Psoas muscle (tissue), 8 donors: ENCODE results near the gene NME3. TPM values are rescaled to one million over a fixed set of nuclear protein-coding genes. Genes with fewer than 3 reads are reported as not detected.

Experiments used
- ATAC-seq, 4 donors: fragments of 200-7000 bp; cut with Tn5 transposase; one replicate each; pipeline ENCODE4 v1.9.1; 2020; ENCODE audit warnings: moderate library complexity in 3 of 4, mild to moderate bottlenecking in 2 of 4
- DNase-seq, 2 donors: peaks; one replicate each; pipeline ENCODE4 v3.0.0-alpha.2; 2020
- H3K27ac ChIP-seq: fragments of 200-600 bp; one replicate; pipeline ENCODE4 v1.8.0; 2022
- H3K27me3 ChIP-seq, 3 donors: fragments of 200-600 bp in 1 of 3; one replicate each; pipeline versions ENCODE4 v1.6.1 to v1.8.0; 2013 to 2022; ENCODE audit warnings: low read length in 2 of 3, mild to moderate bottlenecking in 2 of 3, moderate library complexity in 1 of 3; ENCODE audit not compliant: insufficient read depth in 3 of 3
- H3K36me3 ChIP-seq, 2 donors: fragments of 200-600 bp in 1 of 2; one replicate each; pipeline versions ENCODE4 v1.6.1 to v1.8.0; 2013 to 2022; ENCODE audit warnings: low read depth in 1 of 2, mild to moderate bottlenecking in 1 of 2, moderate library complexity in 1 of 2; ENCODE audit not compliant: insufficient read depth in 1 of 2
- H3K4me1 ChIP-seq: fragments of 200-600 bp; one replicate; pipeline ENCODE4 v1.8.0; 2022
- H3K4me3 ChIP-seq: fragments of 200-600 bp; one replicate; pipeline ENCODE4 v1.8.0; 2022; ENCODE audit warnings: mild to moderate bottlenecking
- H3K9me3 ChIP-seq: fragments of 200-600 bp; one replicate; pipeline ENCODE4 v1.8.0; 2022
- WGBS, 3 donors: extraction: QIAGEN DNeasy Blood & Tissue Kit; methylation state at CpG; one replicate each; pipeline versions ENCODE4 v1.1.6 to v1.1.7; 2013; 5-methylcytosine and 5-hydroxymethylcytosine counted together
- intact Hi-C, 2 donors: fragments of 100-400 bp; cut with DNase I; formaldehyde crosslinking; loops; one replicate each; pipeline versions ENCODE4 v1.11.0 to v1.14.2; 2022
- long read RNA-seq, 2 donors: library from polyadenylated mRNA; unstranded; transcript quantifications; one replicate each; pipeline ENCODE4 v2.0.0, GENCODE V29; 2021
- polyA plus RNA-seq, 3 donors: library from polyadenylated mRNA; stranded (reverse); fragments of 200-250 nt; gene quantifications; one replicate each; pipeline ENCODE4 v1.2.3, GENCODE V29; 2013
- total RNA-seq, 4 donors: library from RNA; stranded (reverse); fragmentation: NEBNext Ultra II Directional in 2 of 4; extraction: Animal tissue kit (Norgen Biotek cat#: 25700) in 2 of 4; gene quantifications; one replicate each; pipeline versions ENCODE4 v1.2.1 to v1.2.4, GENCODE V29; 2021 to 2023
- TF ChIP-seq, protein P1 (sequence below): fragments of 200-600 bp; IDR thresholded peaks from one replicate; pipeline ENCODE4 v1.8.0; 2022; ENCODE audit warnings: antibody characterized with exemption
- donor health status: healthy with polysubstance abuse.
- donor health status: DM: no; HTN: no; CAD: no; lungs with moderate emphysema.
- donor health status: Bipolar disorder and iron deficiency.
- donor health status: healthy.
- donor health status: DM: yes; HTN: yes; CAD: no.
- donor health status: DM: no; HTN: no; CAD: no.
- donor health status: DM: no; HTN: no; CAD: no.
- donor health status: DM: yes; HTN: yes; CAD: no.

The NME3 gene
- total RNA-seq (10 to 100 TPM in 3 of 4 donors, 1 to 10 TPM in 1; 9.9 to 23.8 (median 13.8) TPM), polyA plus RNA-seq (10 to 100 TPM; 18.8 to 27.1 (median 22.4) TPM)
- long read RNA-seq, donor 1, partial matches to known transcripts, result 0 of 11 reads
- long read RNA-seq, donor 1, other reads (novel, unspliced or antisense), result 2 of 11 reads
- long read RNA-seq, donor 2, partial matches to known transcripts, result 1 of 17 reads
- long read RNA-seq, donor 2, other reads (novel, unspliced or antisense), result 3 of 17 reads

DNA sequence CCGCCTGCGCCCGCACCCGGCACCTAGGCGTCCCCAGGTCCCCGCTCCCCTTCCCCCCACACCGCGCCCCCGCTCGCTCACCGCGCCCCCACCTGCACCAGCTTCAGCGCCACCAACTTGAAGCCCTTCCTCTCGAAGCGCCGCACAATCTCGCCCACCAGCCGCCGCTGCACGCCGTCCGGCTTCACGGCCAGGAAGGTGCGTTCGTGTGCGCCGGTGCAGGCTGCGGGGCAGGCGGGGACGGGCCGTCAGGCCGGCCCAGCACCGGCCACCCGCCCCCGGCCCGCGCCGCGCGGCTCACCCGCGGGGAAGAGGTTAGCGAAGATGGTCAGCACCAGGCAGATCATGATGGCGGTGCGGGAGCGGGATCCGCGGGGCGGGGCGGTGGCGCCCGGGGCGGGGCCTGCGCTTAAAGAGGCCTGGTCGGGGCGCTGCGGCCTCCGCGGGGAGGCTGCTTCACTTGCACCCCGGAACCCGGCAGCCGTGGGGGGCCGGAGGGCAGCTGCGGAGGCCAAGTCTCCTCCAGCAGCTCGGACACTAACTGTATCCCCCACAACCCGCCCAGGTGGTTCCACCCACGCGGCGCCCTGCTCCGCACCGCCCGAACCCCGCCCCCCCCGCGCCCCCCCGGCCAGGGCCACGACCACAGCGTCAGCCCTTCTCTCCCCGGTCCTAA is at the start of gene NME3:
Gene NME3 (minus strand): TSS at position 356 of the 676 bp plus-strand sequence. CDS start 9 bp downstream, at position 347.
- peak within 1 kb of the TSS; percentile 76 for H3K4me3 ChIP-seq
- 0 to 1% (median 1%) methylated on average over 42 to 79 of the region's 79 CpGs for WGBS, 3 donors
- no peaks in the 10 kb centered on the region for H3K27me3 ChIP-seq
- peaks cover 4 to 48% of the 10 kb centered on the region in 2 donors for H3K36me3 ChIP-seq
- DNase-seq (peak; percentile 81 to 88), ATAC-seq (peak; percentile 42 to 57 (median 54))
- intact Hi-C loops, result loop anchor here (5.0 to 10.0 kb wide), 2 partner anchors 64 to 173 kb away; partner anchors contain the start of genes MAPK8IP3 (in 1 of the 2) and MSRB1 (in 1 of the 2)
- peak within 1 kb of the TSS; percentile 90 for H3K27ac ChIP-seq
- TF ChIP-seq, protein P1, sequence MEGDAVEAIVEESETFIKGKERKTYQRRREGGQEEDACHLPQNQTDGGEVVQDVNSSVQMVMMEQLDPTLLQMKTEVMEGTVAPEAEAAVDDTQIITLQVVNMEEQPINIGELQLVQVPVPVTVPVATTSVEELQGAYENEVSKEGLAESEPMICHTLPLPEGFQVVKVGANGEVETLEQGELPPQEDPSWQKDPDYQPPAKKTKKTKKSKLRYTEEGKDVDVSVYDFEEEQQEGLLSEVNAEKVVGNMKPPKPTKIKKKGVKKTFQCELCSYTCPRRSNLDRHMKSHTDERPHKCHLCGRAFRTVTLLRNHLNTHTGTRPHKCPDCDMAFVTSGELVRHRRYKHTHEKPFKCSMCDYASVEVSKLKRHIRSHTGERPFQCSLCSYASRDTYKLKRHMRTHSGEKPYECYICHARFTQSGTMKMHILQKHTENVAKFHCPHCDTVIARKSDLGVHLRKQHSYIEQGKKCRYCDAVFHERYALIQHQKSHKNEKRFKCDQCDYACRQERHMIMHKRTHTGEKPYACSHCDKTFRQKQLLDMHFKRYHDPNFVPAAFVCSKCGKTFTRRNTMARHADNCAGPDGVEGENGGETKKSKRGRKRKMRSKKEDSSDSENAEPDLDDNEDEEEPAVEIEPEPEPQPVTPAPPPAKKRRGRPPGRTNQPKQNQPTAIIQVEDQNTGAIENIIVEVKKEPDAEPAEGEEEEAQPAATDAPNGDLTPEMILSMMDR, result no peak
- H3K9me3 ChIP-seq, result no peaks in the 10 kb centered on the region
- peaks cover 18% of the 10 kb centered on the region for H3K4me1 ChIP-seq

DNA sequence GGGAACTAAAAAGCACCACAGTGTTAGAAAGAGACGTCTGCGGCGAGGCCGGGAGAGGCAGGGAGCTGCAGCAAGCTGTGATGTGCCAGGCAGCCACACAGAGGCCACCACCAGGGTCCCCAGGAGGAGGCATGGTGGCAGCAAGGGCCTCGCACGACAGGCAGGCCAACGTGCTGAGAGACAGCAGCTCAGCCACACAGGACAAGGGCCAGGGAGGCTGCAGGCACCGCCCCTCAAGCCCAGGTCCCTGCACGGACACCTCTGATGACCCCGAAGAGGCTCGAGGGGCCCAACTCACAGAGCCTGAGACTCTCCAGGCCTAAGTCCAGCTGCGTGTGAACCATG is 49.6 kb upstream of the NME3 start:
- intact Hi-C loops, result no loop called here
- TF ChIP-seq, protein P1, result no peak
- WGBS, 3 donors, result 85 to 89% (median 87%) methylated on average over 12 of the region's 12 CpGs
- no peak overlapping the region for H3K4me3 ChIP-seq
- peaks cover 0 to 67% of the 10 kb centered on the region in 2 donors for H3K36me3 ChIP-seq
- no peak overlapping the region for H3K27ac ChIP-seq
- DNase-seq (no peak), ATAC-seq (no peak)
- H3K9me3 ChIP-seq, result no peaks in the 10 kb centered on the region
- H3K27me3 ChIP-seq, result no peaks in the 10 kb centered on the region
- peaks cover 22% of the 10 kb centered on the region for H3K4me1 ChIP-seq

DNA sequence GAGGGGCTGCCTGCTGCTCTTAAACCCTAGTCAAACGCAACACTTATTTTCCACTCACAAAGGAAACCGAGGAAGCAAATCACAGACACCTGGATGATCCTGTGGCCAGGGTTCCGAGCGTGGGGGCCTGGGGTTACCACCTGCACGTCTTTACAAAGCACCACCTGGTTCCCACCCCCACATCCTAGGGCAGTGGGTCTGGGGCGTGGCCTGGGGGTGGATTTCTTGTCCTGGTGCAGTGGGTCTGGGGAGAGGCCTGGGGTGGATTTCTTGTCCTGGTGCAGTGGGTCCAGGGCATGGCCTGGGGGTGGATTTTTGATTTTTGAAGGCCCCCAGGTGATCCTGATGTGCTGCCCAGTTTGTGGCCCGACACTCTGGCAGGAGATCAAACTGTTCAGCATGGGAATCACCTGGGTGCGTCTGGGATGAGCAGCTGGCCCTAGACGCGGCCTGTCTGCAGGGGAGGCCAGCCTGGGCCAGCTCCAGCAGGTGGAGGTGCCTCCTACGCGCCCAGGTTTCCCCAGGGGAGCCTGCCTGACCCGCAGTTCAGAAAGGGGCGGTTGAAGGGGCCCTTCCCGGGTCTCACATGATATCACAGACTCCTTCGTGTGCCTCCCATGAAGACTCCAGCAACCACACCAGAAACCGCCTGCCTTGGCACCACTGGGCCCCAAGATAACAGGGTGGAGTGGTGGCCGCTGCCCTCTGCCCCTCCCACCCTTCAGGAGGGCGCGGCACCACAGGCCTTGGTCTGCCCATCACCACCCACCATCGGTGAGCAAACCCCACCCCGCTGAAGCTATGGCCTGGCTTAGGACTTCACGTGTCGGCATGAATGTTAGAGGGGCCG is 49.0 kb upstream of the NME3 start:
- Histone ChIP-seq H3K4me1 (peaks cover 17% of the 10 kb centered on the region), H3K36me3 (peaks cover 0 to 72% of the 10 kb centered on the region in 2 donors), H3K27me3 (no peaks in the 10 kb centered on the region), H3K27ac (no peak overlapping the region), H3K9me3 (no peaks in the 10 kb centered on the region), H3K4me3 (no peak overlapping the region)
- DNase-seq, result no peak
- TF ChIP-seq, protein P1, result no peak
- no peak for ATAC-seq
- intact Hi-C loops, result no loop called here
- 87 to 92% (median 90%) methylated on average over 22 to 25 of the region's 25 CpGs for WGBS, 3 donors

- intact Hi-C loops, result no loop called here
- Histone ChIP-seq H3K9me3 (no peaks in the 10 kb centered on the region), H3K36me3 (peaks cover 0 to 77% of the 10 kb centered on the region in 2 donors), H3K4me1 (peaks cover 10% of the 10 kb centered on the region), H3K27me3 (no peaks in the 10 kb centered on the region), H3K4me3 (no peak overlapping the region), H3K27ac (no peak overlapping the region)
- DNase-seq (no peak), ATAC-seq (no peak)
- WGBS, 3 donors, result 93 to 95% (median 95%) methylated on average over 15 of the region's 15 CpGs
- TF ChIP-seq, protein P1, result no peak
Measured at GRCh38 chr16:1819611-1820010, 48.3 kb upstream of the NME3 start.
